Epithelial cell of proximal tubule (primary cell): ENCODE data around the gene RASSF10. TPM values are rescaled to one million over a fixed set of nuclear protein-coding genes. Genes with fewer than 3 reads are reported as not detected.

ENCODE experiments used
- DNase-seq: peaks from one replicate; pipeline ENCODE4 v3.0.0-alpha.2; 2011; ENCODE audit warnings: low read depth
- H3K4me3 ChIP-seq: 2 replicates; pipeline ENCODE4 v1.5.1; 2011; ENCODE audit warnings: low read depth, mild to moderate bottlenecking, low read length
- total RNA-seq: library from RNA; depleted of rRNA; stranded (reverse); fragments of >200 nt; gene quantifications from 2 replicates; pipeline ENCODE4 v1.2.3, GENCODE V29; 2015
- TF ChIP-seq, protein P1 (sequence below): conservative IDR thresholded peaks from 2 replicates; pipeline ENCODE4 v1.5.1; 2012; ENCODE audit warnings: low read depth, mild to moderate bottlenecking, low read length

RASSF10 gene
- total RNA-seq, 1 donor from 2014 or later, result 1.6 TPM

DNA sequence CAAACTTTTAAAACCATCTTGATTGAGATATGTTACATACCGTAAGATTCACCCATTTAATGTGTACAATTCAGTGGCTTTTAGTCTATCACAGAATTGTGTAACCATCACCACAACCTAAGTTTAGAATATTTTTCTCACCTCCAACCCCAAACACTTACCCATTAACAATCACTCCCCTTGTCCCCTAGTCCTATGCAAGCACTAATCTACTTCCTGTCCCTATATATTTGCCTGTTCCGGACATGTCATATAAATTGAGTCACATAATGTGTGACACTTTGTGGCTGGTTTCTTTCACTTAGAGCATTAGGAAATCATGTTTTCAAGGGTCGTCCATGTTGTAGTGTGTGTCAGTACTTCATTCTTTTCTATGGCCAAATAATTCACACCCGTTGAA is 38.8 kb downstream of the RASSF10 start:
- H3K4me3 ChIP-seq, result no peak overlapping the region
- DNase-seq, result no peak
- TF ChIP-seq, protein P1, sequence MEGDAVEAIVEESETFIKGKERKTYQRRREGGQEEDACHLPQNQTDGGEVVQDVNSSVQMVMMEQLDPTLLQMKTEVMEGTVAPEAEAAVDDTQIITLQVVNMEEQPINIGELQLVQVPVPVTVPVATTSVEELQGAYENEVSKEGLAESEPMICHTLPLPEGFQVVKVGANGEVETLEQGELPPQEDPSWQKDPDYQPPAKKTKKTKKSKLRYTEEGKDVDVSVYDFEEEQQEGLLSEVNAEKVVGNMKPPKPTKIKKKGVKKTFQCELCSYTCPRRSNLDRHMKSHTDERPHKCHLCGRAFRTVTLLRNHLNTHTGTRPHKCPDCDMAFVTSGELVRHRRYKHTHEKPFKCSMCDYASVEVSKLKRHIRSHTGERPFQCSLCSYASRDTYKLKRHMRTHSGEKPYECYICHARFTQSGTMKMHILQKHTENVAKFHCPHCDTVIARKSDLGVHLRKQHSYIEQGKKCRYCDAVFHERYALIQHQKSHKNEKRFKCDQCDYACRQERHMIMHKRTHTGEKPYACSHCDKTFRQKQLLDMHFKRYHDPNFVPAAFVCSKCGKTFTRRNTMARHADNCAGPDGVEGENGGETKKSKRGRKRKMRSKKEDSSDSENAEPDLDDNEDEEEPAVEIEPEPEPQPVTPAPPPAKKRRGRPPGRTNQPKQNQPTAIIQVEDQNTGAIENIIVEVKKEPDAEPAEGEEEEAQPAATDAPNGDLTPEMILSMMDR, result no peak

DNA sequence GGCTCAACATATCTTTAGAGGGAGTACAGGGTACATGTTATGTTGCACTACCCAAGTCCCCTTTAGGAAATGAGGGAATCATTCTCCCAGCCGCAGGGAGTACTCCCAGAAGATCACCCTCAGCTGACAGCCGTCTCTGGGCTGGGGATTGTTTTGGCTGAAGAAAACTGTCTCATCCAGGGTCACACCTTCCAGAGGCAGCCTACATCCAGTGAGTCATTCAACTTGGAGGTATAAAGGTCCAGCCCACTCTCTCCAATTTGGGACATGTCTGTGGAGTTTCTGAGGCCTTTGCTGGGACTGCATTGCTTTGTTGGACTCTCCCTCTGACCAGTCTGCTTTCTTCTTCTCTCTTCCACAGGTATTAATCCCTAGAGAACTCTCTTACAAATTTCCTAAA is 42.1 kb downstream of the RASSF10 start:
- DNase-seq, result no peak
- TF ChIP-seq, protein P1, result no peak
- H3K4me3 ChIP-seq, result no peak overlapping the region

DNA sequence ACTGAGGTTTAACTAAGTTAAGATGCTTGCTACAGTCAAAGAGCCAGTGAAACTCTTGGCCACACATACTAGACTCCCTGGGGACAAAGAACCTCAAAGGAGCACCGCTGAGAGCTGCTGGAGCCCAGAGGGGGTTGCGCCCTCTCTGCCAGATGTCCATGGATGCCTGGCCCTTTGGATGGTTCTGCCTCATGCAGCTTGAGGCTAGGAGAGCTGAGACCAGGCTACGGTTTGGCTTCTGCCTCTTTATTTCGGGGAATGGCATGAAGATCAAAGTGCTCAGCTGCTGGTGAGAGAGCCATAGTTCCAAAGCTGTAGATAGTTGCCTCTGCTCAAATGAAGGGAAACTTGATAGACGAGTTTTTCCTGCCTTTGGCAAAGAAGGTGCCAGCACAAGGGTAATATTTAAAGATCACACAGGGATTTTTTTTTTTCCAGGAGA is 43.0 kb downstream of the RASSF10 start:
- H3K4me3 ChIP-seq, result no peak overlapping the region
- no peak for DNase-seq
- TF ChIP-seq, protein P1, result no peak

DNA sequence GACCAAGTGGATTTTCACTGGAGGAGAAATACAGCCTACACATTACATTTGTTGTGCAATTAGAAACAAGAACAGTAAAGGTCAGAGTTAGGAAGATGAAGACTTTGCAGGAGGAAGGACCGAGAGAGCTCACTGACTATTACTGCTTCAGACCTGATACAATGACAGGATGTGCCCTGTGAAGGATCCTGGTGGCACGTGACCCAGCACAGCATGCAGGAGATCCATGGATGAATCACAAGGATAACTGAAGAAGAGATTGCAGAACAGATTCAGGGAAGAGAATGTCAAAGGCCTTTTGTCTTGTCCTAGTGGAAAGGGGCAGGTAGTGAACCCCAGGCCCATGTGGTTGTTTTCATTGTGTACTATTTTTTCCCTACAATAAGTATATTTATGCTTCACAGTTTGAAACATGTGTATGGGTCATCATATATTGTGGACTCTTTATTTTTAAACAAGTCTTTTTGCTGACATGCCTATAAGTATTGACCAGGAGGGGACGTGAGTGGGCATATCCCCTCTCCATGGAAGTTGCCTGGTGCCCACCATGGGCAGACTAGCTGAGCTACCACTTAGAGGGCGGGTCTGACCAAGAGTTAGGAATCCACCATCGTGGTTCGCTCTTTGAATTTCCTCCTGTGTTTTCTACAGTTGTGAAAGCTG is 44.3 kb downstream of the RASSF10 start:
- no peak for DNase-seq
- no peak overlapping the region for H3K4me3 ChIP-seq
- TF ChIP-seq, protein P1, result no peak

DNA sequence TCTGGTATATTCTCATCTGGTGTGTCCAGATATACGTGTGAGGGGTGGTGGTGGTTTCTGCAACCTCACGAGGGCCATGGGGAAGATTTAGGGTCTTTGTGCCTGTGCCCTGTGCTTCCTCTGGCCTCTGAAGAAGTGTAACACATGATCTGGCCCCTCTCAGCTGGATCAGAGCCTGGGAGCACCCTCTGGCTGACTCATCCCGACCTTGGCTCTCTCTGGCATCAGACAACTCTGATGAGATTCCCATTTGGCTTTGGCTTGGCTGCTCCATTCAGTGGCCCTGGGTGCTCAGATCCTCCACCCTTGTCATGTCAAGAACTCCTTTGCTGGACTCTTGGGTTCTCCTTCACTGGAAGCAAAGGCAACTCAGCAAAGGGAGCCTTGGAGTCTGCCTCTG is 45.2 kb downstream of the RASSF10 start:
- TF ChIP-seq, protein P1, result no peak
- no peak for DNase-seq
- no peak overlapping the region for H3K4me3 ChIP-seq

DNA sequence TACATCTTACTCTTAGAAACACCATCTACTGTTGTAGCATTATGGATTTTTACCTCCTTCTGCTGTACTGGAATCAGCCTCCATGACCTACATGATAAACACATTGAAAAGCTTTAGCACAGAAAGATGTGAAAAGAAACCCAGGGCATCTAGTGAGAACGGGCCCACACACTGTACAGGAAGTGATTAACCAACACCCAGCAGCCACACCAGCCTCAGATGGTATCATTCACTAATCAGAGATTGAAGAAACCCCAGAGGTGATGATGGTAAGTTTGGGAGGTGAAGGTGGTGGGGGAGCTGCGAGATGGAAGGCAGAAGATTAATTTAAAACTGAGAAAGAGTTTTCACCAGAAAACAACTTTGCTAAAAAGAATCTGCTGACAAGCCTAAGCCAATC is 46.1 kb downstream of the RASSF10 start:
- no peak overlapping the region for H3K4me3 ChIP-seq
- TF ChIP-seq, protein P1, result no peak
- no peak for DNase-seq
